GM18505 (cell line): ENCODE measurements around the gene KRTAP12-1.

Source experiments
- ATAC-seq: cut with Tn5 transposase; IDR thresholded peaks from one replicate; pipeline ENCODE4 v1.9.1; 2021; ENCODE audit not compliant: unreplicated experiment
- POLR2A ChIP-seq: IDR thresholded peaks from 4 replicates; pipeline ENCODE4 v1.6.1; 2011; ENCODE audit warnings: borderline replicate concordance; ENCODE audit not compliant: insufficient read depth, insufficient read length; ENCODE audit errors: extremely low read depth

The KRTAP12-1 gene

DNA sequence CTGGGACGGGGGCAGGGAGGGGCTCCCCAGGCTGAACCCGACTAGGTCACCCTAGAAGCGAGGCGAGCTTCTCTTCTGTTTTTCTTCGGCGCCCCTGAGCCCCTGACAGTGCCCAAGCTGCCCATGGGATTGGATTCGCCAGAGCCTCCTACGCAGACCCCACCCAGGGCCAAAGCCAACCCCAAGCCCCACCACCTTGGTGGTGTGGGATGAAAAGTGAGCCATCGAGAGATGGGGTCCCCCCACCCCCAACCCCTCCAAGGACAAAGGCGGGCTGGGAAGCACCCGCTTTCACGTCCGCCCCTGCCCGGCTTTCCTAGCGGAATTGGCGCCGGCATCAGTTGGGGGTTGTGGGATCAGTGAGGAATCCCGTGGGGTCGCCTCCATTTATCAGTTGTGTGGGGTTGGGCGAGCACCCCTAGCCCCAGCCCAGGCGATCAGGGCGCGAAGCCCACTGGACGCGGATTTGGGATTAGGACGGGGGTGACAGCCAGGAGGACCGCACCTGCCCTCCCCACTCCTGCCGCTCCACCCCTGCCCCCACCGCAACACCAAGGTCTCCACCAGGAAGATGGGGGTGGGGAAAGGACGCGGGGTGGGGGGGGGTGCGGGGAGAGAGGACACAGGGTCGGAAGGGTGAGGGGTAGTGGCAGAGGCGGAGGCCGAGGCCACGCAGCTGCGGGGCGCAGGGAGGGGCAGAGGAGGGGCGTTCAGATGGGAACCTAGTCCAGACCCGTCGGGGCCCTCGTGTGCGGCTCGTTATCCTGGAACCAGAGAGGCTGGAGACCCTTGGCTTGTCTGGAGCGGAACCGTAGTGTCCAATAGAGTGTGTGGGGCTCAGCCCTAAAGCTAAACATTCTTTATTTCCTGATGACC lies 25.0 kb upstream of the KRTAP12-1 start:
- no peak for ATAC-seq
- no peak for TF ChIP-seq POLR2A

DNA sequence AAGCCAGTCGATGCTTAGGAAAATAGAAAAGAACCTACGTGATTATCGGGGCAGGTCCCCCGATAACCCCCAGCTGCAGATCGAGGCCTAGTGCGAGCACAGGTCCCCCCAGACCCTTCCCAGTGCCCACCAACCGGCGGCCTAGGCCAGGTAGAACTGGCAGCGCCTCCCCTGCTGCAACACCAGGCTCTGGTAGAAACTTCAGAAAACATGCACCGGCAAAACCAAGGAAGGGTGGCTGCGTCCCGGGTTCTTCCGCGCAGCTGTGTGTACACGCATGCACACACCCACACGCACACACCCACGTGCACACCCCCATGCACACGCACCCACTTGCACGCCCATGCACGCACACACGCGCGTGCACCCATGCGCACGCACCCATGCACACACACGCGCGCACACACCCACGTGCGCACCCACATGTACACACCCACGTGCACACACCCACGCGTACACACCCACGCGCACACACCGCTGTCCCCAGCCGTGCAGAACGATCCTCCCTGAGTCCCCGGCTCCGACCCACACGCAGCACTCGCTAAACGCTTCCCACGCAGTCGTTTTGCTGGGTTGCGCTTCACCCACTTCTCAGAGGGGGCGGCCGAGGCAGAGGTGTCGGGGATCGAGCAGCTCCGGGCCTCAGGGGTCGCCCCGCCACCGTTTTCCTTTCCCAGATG lies 24.2 kb upstream of the KRTAP12-1 start:
- no peak for TF ChIP-seq POLR2A
- no peak for ATAC-seq

DNA sequence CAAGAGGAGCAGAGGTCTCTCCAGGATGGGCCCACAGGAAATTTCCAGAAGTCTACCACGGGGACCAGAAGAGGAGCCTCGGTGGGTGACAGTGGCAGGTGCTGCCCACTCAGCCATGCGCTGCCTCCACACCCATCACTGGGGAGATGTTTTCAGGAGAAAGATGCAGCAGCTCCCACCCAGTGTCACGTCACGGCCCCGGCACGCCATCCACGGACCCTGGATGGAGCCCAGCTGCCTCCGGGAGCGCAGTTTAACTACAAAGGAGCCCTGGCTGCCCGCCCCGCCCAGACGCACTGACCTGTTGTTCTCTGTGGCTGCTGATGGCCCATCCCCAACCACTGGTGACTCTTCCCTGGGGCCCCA lies 22.7 kb upstream of the KRTAP12-1 start:
- no peak for TF ChIP-seq POLR2A

DNA sequence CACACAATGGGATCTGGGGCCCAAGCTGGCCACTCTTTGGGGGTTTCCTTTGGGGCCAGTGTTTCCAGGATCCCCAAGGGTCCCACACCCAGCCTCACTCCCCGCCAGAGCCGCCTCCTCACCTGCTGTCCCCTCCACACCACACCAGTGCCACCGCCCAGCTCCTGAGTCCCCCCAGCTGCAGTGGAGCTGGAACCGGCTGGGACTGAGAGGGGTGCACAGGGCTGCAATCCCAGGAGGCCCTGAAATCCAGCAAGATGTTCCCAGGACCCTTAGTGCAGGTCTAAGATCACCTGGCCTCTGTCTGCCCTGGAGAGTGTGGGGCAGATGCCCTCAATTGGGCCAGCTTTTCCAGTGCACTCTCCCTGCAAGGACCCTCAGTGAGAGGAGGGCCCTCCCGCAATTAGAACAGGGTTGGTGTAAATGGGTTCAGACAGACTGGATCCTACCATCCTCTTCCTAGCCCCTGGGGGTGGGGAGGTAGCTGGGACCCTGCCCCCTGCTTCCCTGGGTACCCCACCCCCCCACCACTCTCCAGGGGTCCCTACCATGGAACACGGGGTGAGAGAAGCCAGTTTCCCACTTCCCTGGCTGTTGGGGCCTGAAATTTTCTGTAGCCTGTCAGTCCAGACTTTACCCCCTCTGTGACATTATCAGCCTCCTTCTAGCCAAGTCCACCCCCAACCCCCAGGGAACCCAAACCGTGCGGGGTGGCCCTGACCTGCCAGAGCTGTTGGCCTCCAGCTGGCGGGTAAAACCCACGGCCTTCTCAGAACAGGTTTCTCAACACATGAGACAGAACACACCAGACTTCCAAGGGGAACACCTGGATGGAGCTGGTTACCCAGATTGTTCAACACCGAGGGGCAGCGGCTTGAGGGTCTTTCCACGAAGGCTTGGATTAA lies 22.0 kb upstream of the KRTAP12-1 start:
- no peak for ATAC-seq
- TF ChIP-seq POLR2A: no peak

More for the DNA sequence above, 22.7 kb upstream of the KRTAP12-1 start:
- no peak for ATAC-seq

DNA sequence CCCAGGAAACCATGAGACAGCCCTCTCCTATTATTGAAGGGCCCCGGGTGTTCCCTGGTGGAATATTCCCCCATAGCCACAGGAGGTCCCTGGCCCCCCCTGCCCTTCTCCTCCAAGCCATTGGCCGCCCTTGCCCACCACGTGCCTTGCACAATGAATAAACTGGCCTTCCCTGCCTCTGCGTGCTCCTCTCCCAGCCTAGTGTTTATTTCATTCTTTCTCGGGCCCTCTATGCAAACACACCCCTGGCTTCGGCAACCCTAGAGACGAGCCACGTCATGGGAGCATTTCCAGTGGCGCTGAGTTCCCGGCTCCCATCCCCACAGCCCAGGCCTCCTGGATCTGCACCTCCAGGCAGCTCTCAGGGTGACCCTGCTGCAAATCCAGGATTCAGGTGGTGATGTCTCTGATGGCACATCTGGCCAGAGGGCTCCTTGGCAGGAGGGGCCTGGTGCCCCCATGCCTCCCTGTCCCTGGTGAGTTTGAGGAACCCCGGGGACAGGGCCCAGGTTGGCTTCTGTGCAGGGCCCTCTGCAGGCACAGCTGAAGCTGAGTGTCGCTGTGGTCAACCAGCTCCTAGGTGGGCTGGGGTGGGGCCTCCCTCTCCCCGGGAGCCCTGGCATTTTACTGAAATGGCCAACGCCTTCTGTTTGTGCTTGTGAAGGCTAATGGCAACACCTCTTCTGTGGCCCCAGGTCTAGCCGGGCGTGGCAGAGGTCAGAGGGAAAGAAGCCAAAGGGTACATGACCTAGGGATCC lies 21.2 kb upstream of the KRTAP12-1 start:
- no peak for ATAC-seq
- no peak for TF ChIP-seq POLR2A

DNA sequence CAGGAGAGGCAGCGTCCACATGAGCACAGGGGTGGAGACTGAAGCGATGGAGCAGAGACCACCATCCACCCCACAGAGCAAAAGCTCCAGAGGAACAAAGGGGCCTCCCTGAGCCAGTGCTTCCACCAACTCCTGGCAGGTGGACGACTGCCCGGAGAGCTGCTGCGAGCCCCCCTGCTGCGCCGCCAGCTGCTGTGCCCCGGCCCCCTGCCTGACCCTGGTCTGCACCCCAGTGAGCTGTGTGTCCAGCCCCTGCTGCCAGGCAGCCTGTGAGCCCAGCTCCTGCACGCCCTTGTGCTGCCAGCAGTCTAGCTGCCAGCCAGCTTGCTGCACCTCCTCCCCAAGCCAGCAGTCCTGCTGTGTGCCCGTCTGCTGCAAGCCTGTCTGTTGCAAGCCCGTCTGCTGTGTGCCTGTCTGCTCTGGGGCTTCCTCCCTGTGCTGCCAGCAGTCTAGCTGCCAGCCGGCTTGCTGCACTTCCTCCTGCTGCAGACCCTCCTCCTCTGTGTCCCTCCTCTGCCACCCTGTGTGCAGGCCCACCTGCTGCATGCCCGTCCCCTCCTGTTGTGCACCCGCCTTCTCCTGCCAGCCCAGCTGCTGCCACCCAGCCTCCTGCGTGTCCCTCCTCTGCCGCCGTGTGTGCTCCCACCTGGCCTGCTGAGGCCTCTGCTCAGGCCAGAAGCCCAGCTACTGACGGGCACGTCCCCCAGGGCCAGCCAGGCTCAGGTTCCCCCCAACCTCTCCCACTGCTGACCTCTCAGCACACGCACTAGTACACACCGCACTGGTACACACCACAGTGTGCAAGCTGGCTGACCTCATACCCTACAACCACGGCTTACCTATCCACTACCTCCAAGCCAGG lies 20.4 kb upstream of the KRTAP12-1 start:
- ATAC-seq: no peak
- no peak for TF ChIP-seq POLR2A

DNA sequence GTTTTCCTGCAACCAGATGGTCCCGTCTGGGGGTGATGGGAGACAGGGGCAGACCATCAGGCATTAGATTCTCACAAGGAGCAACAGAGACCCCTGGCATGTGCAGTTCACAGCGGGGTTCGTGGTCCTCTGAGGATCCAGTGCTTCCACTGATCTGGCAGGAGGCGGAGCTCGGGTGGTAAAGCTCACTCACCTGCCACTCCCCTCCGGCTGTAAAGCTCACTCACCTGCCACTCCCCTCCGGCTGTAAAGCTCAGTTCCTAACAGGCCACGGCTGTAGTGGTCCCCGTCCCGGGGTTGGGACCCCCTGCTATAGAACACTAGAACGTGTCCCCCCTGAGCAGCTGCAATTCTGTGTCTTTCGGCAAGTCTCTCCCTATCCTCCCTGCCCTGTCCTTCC lies 19.6 kb upstream of the KRTAP12-1 start:
- ATAC-seq: no peak
- no peak for TF ChIP-seq POLR2A

DNA sequence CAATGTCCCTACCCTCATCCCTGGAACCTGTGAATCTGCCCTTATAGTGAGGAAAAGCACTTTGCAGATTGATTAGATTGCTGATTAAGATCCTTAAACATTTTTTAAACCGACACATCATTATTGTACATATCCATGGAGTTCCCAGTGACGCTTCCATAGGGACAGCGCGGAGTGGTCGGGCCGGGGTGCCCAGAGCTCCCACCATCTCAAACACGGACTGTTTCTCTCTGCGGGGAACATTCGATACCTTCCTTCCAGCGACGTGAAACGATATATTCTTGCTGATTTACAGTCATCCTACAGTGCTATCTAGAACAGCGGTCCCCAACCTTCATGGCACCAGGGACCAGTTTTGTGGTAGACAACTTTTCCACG lies 19.0 kb upstream of the KRTAP12-1 start:
- no peak for ATAC-seq
- no peak for TF ChIP-seq POLR2A

DNA sequence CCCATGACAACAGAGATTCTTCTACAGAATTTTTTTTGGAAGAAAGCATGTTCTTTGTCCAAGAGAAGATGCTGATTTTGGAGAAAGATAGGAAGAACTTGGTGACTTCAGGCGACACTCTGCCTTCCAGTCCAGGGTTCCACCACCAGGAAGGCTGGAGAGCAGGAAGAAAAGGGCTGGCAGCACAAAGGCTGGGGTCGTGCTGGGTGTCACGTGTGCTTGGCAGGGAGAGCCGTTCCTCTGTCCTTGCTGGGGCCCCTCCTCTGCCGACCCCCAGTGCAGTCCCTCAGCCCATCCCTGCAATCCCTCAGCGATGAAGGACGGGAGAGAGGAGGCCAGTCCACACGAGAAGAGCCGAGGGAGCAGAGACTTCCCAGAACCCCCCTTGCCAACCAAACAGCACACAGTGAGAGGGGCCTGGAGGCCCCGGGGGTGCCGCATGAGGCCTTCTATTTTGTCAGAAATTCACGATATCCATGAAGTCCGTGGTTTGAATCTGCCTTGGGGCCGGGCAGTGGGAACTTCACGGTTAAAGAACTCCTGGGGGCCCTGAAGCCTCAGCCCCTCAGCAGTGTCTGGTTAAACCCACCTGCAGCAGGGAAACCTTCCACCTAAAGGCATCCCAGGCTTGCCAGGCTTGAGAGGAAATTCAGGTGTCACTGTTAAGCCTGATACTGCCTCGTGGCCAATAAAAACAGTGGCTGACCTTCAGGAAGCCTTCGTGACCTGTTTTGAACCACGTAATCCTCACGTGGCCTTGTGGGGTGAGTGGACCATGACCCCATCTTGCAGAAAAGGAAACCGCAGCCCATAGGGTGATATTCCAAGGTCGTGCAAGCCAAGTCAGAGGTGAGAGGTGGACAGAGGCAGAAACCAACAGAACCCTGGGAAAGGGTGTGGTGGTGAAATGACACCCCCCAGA lies 18.4 kb upstream of the KRTAP12-1 start:
- no peak for TF ChIP-seq POLR2A
- no peak for ATAC-seq

DNA sequence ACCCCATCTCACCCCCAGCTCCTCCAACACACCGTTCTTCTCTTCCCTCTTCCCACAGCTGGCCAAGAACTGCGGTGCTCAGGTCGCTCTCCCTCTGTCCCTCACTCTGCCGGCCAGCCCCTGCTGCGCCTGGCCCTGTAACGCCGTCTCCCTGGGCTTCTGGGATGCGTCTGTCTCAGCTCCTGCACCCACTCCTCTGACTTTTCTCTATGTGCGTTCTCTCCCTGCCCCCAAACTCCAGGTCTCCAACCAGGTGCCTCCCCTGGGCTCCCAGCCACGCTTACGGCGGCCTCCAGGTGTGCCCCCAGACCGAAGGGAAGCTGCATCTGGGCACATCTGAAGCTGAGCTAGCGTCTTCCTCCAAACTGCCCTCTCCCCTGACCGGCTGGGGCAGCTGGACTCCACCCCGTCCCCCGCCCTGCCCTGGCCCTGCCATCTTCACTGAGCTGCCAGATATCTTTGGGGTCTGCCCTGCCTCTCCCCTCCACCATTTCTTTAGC lies 17.6 kb upstream of the KRTAP12-1 start:
- no peak for ATAC-seq
- no peak for TF ChIP-seq POLR2A
